Lung (tissue), 12 donors: ENCODE results near the gene TTLL5. TPM values are rescaled to one million over a fixed set of nuclear protein-coding genes. Genes with fewer than 3 reads are reported as not detected.

Source experiments
- ATAC-seq: fragments of 200-7000 bp; cut with Tn5 transposase; one replicate; pipeline ENCODE4 v1.9.1; 2020; ENCODE audit warnings: moderate number of reproducible peaks; ENCODE audit not compliant: insufficient read depth, low FRiP score
- DNase-seq, 3 donors: peaks; one replicate each; pipeline ENCODE4 v3.0.0-alpha.2; 2013 to 2017
- H3K27ac ChIP-seq, 2 donors: one replicate each; pipeline ENCODE4 v1.5.1; 2013; ENCODE audit warnings: mild to moderate bottlenecking in 2 of 2, moderate library complexity in 2 of 2, control low read depth in 1 of 2, inconsistent platforms in 1 of 2, low read depth in 1 of 2, low read length in 1 of 2
- H3K27me3 ChIP-seq, 3 donors: one replicate each; pipeline ENCODE4 v1.5.1; 2013; ENCODE audit warnings: low read length in 2 of 3; ENCODE audit not compliant: control insufficient read depth in 3 of 3, insufficient read depth in 3 of 3
- H3K36me3 ChIP-seq, 4 donors: one replicate each; pipeline ENCODE4 v1.5.1; 2013; ENCODE audit warnings: low read length in 4 of 4, mild to moderate bottlenecking in 1 of 4, moderate library complexity in 1 of 4; ENCODE audit not compliant: control insufficient read depth in 4 of 4, insufficient read depth in 4 of 4
- H3K4me1 ChIP-seq, 5 donors: one replicate each; pipeline ENCODE4 v1.5.1; 2013; ENCODE audit warnings: low read length in 5 of 5, mild to moderate bottlenecking in 2 of 5, moderate library complexity in 1 of 5; ENCODE audit not compliant: control insufficient read depth in 5 of 5, insufficient read depth in 5 of 5
- H3K4me3 ChIP-seq: one replicate; pipeline ENCODE4 v1.5.1; 2013; ENCODE audit warnings: mild to moderate bottlenecking, control low read depth, moderate library complexity
- H3K9ac ChIP-seq, 2 donors: one replicate each; pipeline ENCODE4 v1.5.1; 2013; ENCODE audit warnings: low read length in 2 of 2, control low read depth in 1 of 2; ENCODE audit not compliant: insufficient read depth in 1 of 2
- H3K9me3 ChIP-seq, 4 donors: one replicate each; pipeline ENCODE4 v1.5.1; 2013; ENCODE audit warnings: low read length in 3 of 4, mild to moderate bottlenecking in 1 of 4, moderate library complexity in 1 of 4; ENCODE audit not compliant: control insufficient read depth in 4 of 4, insufficient read depth in 3 of 4
- CTCF ChIP-seq: IDR thresholded peaks from 2 replicates; pipeline ENCODE4 v1.5.1; 2012; ENCODE audit warnings: mild to moderate bottlenecking; ENCODE audit errors: control extremely low read depth, extremely low read depth
- WGBS, 2 donors: extraction: QIAGEN DNeasy Blood & Tissue Kit; methylation state at CpG; one replicate each; pipeline ENCODE4 v1.1.7; 2013; 5-methylcytosine and 5-hydroxymethylcytosine counted together
- polyA plus RNA-seq, 2 donors: library from polyadenylated mRNA; stranded (reverse); fragments of 200-250 nt; gene quantifications; one replicate each; pipeline ENCODE4 v1.2.1, GENCODE V29; 2013
- total RNA-seq, 2 donors: library from RNA; depleted of rRNA in 1 of 2; stranded (reverse); fragments of >200 nt in 1 of 2; gene quantifications; one replicate each; pipeline ENCODE4 v1.2.1, GENCODE V29; 2014 to 2021
- donor health status: control.
- donor health status: control.
- donor health status: Bipolar disorder and iron deficiency.
- donor health status: healthy.
- donor health status: DM: yes; HTN: yes; CAD: no.

TTLL5 gene
- total and polyA plus RNA-seq, 4 donors, result 10.3 to 58.6 (median 28.8) TPM

- Histone ChIP-seq H3K9me3 (no peaks in the 10 kb centered on the region), H3K9ac (no peak overlapping the region), H3K4me3 (no peak overlapping the region), H3K27ac (no peak overlapping the region), H3K27me3 (no peaks in the 10 kb centered on the region), H3K36me3 (no peaks in the 10 kb centered on the region), H3K4me1 (no peaks in the 10 kb centered on the region)
- no peak for DNase-seq
- WGBS, 2 donors, result 76 to 84% methylated on average over 6 of the region's 6 CpGs
- no peak for TF ChIP-seq CTCF
- ATAC-seq, result no peak
These were observed 30.2 kb upstream of the TTLL5 start for GRCh38 chr14:75630695-75631452.

GRCh38 chr14:75631453-75631831 is 29.6 kb upstream of the TTLL5 start:
- DNase-seq (no peak), ATAC-seq (no peak)
- H3K9me3 ChIP-seq, result no peaks in the 10 kb centered on the region
- no peak overlapping the region for H3K27ac ChIP-seq
- WGBS, 2 donors, result 80 to 89% methylated on average over 5 of the region's 5 CpGs
- TF ChIP-seq CTCF, result no peak
- no peaks in the 10 kb centered on the region for H3K4me1 ChIP-seq
- H3K4me3 ChIP-seq, result no peak overlapping the region
- H3K9ac ChIP-seq, result no peak overlapping the region
- H3K36me3 ChIP-seq, result no peaks in the 10 kb centered on the region
- H3K27me3 ChIP-seq, result no peaks in the 10 kb centered on the region

DNA sequence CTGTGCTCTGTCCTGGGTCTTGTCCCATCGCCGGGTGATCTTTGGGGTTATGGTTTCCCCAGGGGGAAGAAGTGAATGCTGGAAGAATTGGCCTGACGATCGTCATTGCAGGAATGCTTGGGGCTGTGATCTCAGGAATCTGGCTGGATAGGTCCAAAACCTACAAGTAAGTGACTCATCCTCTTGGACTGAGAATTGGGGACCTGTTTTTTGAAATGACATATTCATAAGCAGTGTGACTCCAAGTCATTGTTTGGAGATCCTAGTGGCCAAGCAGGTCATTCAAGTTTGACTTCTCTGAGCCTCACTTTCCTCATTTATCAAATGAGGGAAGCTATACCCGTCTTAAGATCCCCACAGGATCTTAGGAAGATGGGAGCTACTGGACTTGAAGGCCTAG is 26.2 kb upstream of the TTLL5 start:
- Histone ChIP-seq H3K4me3 (no peak overlapping the region), H3K4me1 (no peaks in the 10 kb centered on the region), H3K9me3 (no peaks in the 10 kb centered on the region), H3K36me3 (peaks cover 0 to 2% (median 0%) of the 10 kb centered on the region in 4 donors), H3K27me3 (no peaks in the 10 kb centered on the region), H3K27ac (no peak overlapping the region), H3K9ac (no peak overlapping the region)
- WGBS, 2 donors, result 86 to 94% methylated on average over 5 of the region's 5 CpGs
- ATAC-seq (no peak), DNase-seq (no peak)
- TF ChIP-seq CTCF, result no peak
